DMS153 treated with DMSO at 0.1 percent for 48 hours (cell line): Measurements from ENCODE around the gene WDR1.
"Not testable (repeated sequence)": the region's sequence is repeated elsewhere in the genome, so short reads cannot be mapped to it uniquely, and the experiment has no call there.

Experiments
- DNase-seq: peaks from one replicate; lab custom pipeline; 2025; ENCODE audit not compliant: unreplicated experiment; lab: John Stamatoyannopoulos, UW

Gene WDR1

DNA sequence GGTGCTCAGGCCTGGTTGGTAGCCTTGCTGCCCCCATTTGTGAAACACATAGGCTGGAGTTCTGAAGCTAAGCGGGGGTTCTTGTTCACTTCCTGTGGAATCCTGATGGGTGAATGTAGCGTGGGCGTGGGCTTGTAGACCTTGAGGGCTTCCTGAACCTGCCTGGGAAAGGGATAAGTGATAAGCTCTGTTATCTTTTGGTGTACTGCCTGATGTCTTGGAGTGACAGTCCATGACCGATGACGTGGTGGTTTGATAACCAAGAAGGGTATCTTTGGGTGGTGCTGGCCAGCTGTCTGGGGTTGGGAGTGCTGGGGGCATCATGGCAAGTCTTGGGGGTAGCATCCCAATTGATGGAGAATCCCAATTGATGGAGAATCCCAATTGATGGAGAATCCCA lies 17.5 kb upstream of the WDR1 start:
- no peak for DNase-seq

DNA sequence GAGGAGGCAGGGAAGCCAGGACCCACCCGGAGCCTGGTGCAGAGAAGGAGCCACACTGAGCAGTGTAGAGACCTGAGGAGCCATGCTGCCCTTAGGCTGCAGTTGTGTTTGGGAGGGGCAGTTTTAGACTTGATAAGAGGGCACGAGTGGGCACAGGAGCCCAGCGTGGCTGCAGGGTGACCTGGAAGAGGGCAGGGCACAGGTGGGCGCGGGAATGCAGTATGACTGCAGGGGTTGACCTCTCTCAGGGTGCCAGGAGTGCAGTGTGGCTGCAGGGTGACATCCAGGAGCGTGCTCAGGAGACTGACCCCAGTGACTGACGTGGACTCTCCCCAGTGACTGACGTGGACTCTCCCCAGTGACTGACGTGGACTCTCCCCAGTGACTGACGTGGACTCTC lies 14.6 kb upstream of the WDR1 start:
- DNase-seq, result no peak

DNA sequence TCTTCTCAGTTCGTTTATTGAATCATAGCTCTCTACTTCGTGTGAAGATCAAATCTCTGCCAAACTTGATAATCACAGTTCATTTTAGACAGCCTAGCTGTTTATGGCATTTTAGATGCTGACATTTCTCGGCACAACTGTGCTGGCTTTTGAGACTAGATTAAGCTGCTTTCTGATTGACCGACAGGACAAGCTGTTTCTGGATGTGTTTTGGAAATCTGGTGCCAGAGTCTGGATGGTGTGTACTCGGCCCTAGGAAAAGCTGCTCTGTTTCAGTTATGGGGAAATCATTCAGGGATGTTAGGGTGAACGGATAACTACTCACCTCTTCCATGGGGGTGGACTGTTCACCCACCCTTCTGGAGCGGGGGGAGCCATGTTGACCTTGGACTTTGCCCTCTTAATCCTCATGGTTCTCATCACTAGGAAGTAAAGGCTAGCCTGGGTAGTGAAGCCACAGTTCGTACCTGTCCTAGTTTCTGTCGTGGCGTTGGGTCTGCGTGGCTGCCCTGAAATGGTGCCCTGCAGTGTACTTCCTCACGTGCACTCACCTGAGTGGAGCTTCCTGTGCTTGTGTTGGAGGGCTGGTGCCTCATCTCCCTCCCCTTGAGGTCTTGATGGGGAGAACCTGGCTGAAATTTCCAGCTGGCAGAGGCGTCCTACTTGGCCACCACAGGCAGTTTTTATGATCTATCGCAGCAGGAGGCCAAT lies 13.7 kb upstream of the WDR1 start:
- DNase-seq, result no peak

DNA sequence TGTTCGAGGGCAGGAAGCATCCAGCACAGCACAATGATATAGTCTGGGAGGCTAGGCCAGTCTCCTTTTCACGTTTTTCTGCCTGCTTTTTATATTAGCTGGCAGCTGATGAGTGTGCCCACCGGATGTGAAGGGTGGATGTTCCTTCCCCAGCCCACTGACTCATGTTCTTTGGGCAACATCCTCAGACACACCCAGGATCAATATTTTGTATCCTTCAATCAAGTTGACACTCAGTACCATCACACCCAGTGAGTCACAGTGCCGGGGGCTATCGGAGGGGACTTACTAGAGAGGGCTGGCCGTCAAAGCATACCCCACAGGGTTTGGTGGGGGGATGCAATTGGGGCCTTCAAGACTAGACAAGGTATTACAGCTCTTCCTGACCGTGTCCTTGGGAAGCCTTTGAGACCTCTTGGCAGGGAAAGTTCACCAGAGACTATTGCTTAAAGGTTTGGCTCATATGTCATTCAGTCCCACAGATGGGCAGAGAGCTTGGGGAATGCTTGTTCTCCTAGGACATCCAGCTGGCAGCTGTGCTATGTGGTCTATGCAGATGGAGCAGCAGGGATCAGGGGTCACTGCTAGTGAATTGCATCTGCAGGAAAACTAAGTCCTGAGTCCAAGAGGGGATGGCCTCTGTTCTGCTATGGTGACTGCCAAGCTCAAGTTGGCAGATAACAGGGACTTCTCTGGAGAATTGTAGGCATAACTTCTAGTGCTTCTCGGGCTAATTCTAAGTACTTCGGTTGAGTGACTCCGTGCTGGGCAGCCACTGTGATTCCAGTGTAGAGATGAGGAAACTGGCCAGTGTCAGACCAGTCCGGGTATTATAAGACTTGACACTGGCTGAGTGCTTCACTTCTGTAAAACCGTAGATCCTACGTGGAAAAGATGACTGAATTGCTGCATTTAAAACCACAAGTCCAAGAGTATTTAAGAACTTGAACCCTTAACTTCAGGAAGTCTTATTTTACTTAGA lies 12.9 kb upstream of the WDR1 start:
- no peak for DNase-seq

DNA sequence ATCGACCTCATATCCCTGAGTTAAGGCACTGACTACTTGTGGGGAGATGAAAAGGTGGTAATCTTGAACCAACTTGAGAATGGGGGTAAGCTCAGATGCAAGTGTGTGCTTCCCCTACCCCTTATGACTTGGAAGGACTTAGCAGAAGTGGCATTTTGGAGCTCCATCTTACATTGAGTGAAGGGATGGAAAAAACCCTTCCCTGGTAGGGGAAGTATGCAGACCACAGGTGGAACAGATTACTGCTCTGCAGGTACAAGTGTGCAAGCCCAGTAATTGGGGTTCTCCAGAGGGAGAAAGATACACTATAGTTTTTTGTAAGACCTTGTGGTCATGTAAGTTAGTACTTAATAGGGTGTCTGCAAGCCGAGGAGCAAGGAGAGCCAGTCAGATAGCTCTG lies 12.2 kb upstream of the WDR1 start:
- DNase-seq, result no peak

DNA sequence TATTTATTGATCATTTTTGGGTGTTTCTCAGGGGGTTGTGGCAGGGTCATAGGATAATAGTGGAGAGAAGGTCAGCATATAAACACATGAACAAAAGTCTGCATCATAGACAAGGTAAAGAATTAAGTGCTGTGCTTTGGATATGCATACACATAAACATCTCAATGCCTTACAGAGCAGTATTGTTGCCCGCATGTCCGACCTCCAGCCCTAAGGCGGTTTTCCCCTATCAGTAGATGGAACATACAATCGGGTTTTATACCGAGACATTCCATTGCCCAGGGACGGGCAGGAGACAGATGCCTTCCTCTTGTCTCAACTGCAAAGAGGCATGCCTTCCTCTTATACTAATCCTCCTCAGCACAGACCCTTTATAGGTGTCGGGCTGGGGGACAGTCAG lies 10.9 kb upstream of the WDR1 start:
- DNase-seq, result not testable (repeated sequence)

DNA sequence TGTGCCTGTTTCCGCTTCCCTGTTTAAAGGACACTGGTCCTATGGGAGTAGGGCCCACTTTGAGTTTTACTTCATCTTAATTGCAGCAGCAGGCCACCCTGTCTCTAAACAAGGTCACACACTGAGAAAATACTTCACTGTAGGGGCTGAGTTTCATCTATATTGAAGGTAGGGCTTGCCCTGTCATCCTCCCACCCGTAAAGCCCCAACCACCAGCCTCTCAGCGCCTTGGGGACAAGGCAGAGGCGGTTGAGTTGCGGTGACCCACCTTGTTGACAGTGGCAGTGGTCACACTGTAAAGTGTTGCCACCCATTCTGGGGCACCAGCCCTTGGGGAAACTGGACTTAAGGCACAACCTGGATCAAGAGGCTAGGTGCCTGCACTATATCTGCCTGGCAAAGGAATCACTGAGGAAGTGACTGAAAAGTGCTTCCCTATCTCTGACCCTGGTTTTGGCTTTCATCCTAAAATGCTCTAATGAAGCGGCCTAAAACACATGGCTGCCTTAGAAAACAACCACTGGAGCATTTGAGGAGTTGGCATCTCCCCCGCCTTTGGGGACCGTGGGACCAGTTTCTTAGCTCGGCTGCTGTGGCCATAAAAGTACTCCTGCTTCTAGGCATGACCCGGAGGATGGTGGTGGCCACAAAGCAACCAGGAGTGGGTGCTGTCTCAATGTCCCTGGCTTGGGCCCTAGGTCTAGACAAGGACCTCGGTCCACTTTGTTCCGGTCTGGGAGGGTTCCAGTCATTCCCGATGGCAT lies 7.8 kb upstream of the WDR1 start:
- no peak for DNase-seq

DNA sequence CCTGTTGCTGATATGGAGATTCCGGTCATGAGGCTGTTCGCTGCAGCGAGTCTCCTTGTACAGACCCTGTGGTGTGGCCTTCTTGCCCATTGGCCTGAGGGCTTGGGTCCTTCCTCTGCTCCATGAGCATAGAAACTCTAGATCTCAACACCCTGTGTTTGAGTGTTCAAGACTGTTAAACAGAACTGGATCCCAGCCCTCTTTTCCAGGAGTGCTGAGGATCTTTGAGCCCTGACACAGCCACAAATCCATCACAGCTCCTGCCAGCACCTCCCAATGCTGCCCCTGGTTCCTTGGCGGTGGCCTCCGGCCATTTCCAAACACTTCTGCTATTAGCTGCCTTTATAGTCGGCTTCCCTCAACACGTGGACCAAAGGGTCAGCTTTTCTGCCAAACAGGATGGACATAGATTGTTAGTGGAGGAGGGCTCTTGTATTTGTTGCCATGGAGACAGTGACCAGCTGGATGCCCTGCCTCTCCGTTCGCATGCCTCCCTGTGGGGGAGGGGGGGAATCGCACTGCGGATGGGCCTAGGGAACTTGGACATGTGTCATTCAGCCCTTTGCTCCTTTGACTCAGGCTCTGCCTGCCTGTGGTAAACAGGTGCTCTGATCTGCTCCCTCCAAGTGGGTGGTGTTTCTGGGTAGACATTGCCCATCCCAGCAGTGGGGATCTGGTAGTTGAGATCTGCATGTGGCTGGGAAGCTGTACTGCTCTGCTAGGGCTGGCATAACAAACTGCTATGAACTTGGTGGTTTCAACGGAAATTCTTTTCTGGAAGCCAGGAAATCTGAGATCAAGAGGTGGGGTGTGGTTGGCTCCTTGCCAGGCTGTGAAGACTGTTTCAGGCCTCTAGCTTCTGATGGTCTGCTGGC lies 6.9 kb upstream of the WDR1 start:
- no peak for DNase-seq

DNA sequence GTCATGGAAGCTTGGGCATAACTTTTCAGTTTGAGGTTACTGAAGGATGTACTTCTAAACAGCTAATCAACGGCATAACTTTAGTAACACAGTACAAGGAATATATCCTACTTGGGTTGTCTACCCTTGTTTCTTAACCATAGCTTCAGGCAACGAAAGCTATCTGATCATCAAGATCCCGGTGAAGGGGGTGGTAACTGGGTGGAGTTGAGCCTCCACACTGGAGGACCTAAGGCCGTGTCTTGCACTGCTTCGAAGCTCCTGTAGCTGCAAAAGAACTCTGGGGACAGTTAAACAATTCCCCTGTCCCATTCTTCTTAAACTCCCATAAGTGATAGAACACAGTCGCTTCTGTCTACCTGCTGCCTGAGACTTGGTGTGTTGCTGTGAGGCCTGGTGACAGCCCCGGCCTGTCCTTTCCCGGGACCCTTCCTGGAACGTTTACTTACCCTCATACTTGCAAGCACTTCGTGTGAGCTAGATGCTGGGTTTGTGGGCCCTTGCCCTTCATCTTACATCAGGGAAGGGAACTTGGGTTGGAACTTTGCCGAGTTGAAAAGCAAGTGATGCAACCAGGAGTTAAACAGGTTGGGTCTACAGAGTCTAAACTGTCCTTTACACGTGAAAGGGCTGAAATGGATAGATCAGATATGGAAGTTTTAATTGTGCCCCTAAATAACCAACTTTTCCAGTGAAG lies 5.8 kb upstream of the WDR1 start:
- no peak for DNase-seq

DNA sequence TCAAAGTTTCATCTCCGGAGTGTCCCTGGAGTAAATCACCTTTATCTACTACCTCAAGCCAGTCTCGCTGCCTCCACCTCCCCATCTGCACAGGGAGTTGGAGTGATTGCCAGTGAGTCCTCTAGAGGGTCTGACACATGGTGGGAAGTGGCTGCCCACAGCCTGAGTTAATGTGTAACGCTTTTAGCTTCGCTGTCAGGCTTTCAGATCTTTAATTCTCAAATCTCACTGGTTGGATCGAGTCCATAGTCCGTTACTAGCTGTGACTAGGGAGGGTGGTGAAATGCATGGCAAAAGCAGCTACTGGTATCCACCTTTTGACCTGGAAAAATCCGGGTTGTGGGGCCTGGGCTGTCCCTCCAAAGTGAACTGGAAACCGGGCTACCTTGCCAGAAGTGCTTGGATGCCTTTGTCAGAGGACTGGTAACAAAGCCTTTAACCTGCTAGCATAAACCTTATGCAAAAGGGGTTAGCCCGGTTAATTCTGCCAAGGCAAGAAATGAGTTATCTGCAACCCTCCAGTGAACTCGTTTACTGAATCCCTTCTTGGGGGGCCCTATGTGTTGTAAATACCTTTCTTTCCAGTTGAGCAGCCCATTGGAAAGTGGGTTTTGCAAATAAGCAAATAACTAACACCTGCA lies 5.1 kb upstream of the WDR1 start:
- no peak for DNase-seq

DNA sequence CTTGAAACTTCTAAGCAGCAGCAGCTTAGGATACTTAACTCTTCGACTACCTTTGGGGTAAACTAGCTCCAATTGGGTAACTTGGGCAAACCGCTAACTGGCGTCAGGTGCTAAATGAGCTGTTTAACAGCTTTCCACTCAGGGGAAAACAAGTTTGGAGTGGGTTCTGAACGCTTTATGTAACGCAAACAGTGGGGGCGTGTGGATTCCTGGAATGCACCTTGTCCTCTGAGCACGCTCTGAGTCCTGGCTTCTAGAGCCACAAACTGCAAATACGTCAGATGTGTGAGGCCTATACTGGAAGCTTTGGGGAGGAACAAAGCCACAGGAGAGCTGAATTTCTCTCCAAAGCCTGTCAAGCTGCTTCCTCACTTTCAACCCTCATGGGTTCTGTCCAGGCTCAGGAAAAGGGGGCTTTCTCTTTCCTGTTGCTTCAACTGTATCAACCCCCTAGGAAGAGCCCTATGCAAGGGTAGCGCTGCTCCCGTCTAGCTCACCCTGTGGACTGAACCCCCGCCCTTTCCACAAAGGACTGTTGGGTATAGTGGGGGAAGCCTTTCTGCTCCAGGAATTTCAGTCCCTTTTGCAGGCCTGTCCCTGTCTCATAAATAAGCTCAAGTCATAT lies 4.5 kb upstream of the WDR1 start:
- DNase-seq, result no peak

DNA sequence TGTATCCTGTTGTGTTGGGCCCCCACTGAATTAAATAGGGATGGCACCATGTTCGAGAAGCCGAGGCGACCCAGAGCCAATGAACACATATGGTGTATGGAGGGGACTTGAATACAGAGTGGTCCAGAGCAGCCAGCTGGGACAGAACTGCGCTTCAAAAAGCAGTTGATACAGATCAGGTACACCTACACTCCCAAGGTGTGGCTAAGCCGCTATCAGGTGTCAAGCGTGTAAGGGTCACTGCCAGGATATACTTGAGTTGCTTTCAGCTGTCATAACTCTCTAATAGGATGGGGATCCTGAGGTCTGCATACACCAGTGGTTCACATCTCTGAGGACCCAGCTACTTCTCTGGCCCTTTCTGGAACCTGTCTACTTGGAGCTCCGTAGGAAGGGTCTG lies 3.2 kb upstream of the WDR1 start:
- no peak for DNase-seq

DNA sequence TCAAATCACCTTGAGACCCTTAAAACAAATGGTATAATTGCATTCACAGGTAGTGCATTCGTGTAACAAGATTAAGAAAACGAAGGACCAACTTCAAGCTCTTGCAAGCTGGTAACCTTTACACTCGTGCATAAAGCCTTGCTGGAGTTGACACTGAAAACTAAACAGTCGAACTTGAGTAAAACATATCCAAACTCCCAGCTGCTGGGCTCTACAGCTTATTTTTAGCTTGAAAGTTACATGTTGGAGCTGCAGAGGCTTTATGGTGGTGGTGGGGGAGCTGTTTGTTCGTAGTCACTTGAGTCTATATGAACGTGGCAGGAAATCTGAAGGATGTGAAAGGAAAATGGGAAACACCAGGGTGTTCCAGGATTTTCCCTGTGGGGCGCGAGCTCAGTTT lies 2.7 kb upstream of the WDR1 start:
- DNase-seq, result no peak

DNA sequence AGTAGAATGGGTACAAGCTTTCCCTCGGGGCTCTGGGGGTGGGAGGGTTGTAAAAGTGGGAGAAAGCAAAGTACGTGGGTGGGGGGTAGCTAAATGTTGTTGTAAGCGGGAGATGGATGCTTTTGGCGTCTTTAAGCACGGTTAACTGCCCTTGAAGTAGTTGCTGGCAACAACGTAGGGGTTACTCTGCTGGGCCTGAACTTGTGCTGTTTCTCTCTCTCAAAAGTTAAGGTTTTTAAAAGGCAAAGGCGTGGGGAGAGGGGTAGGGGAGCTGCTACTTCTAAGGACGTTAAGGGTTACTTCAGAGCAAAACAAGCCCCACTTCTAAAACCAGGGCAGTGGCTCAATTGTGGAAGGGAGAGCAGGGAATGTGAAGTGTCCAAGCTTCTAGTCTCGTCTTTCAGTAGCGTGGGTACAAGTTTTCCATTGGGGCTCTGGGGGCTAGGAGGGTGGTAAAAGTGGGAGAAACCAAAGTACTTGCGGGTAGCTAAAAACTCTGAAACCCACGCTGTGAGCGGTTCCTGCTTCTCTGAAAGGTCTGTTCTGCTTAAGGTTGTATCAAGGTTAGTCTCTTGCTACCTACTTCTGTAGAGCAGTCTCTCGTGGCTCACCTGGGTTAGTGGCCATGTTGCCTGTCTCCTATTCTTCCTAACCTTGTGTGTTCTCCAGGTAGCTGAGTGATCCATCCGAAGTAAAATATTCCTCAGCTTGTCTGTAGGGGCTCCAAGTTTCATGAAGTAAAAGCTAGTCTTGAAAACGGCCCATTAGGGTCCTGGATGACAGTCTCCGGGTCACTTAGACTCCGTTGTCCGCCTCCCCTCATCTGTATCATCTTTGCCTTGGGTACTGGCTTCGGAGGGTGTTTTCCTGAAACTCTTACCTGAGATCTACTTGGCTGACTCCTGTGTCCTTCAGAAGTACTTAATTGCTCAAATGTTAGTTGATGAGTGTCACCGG lies 1.7 kb upstream of the WDR1 start:
- no peak for DNase-seq

DNA sequence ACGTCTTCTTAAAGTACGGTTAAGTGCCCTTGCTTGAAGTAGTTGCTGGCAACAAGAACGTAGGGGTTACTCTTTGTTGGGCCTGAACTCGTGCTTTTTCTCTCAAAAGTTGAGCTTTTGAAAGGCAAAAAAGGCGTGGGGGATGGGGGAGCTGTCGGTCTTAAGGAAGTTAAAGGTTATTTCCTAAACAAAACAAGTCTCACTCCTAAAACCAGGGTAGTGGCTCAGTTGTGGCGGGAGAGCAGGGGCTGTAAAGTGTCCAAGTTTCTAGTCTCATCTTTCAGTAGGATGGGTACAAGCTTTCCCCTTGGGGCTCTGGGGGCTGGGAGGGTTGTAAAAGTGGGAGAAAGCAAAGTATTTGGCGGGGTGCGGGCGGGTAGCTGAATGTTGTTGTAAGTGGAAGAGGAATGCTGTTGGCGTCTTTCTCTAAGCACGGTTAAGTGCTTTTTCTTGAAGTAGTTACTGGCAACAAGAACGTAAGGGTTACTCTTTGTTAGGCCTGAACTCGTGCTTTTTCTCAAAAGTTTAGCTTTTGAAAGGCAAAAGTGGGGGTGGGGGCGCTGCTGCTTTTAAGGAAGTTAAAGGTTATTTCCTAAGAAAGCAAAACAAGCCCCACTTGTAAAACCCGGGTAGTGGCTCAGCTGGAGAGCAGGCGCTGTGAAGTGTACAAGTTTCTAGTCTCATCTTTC lies 904 bp upstream of the WDR1 start:
- DNase-seq, result no peak

DNA sequence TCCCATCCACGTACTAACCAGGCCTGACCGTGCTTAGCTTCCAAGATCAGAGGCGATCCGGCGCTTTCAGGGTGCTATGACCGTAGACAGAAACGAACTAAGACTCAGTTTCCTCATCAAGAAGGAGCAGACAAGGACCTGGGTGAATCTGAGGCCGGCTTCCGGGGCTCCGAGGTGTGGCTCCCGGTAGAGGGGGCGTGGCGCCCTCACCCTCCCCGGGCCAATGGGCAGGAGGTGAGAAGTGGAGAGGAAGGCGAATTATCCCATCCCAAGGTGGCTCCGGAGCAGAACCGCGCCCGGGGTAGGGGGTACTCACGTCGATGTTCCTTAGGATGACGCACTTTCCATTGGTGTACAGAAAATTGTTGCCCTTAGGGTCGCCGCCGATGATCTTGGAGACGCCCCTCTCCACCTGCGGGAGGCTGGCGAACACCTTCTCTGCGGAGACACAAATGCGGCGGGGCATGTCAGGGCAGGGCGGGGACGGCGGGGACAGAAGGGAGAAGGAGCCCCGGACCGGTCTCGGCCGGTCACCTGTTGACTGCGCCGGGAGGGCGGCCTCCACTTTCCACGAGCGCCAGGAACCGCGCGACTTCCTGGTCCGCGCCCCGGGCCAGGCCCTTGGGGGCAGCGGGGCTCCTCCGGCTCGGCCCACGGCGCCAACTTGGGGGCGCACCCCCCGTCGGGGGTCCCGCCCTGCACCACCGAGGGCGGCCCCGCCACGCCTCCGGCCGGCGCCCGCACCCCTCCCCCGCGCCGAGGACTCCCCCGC lies 616 bp downstream of the WDR1 start:
- DNase-seq, result peak; percentile 11
